NCI-H1436 (cell line): ENCODE data around the gene SLC1A7.

Source experiments
- DNase-seq: peaks from one replicate; lab custom pipeline; 2025; lab: John Stamatoyannopoulos, UW

The SLC1A7 gene

GRCh38 chr1:53075761-53076163, 66.7 kb downstream of the SLC1A7 start:
- DNase-seq, result no peak

GRCh38 chr1:53075206-53075605, 67.2 kb downstream of the SLC1A7 start:
- no peak for DNase-seq

- no peak for DNase-seq
Measured at GRCh38 chr1:53074313-53075154, 67.9 kb downstream of the SLC1A7 start.

- no peak for DNase-seq
Measured at GRCh38 chr1:53073868-53074311, 68.5 kb downstream of the SLC1A7 start.

- DNase-seq, result no peak
Measured at GRCh38 chr1:53073287-53073686, 69.2 kb downstream of the SLC1A7 start.

GRCh38 chr1:53071915-53072314, 70.5 kb downstream of the SLC1A7 start:
- DNase-seq, result no peak

GRCh38 chr1:53071167-53071865, 71.1 kb downstream of the SLC1A7 start:
- DNase-seq, result no peak

GRCh38 chr1:53070621-53071020, 71.8 kb downstream of the SLC1A7 start:
- DNase-seq, result no peak

- DNase-seq, result no peak
Measured at GRCh38 chr1:53069663-53070327, 72.6 kb downstream of the SLC1A7 start.

- no peak for DNase-seq
Measured at GRCh38 chr1:53069265-53069662, 73.2 kb downstream of the SLC1A7 start.

- DNase-seq, result no peak
Measured at GRCh38 chr1:53068314-53069099, 73.9 kb downstream of the SLC1A7 start.

- DNase-seq, result no peak
Measured at GRCh38 chr1:53067886-53068285, 74.6 kb downstream of the SLC1A7 start.

GRCh38 chr1:53066891-53067738, 75.3 kb downstream of the SLC1A7 start:
- DNase-seq, result no peak

- DNase-seq, result no peak
Measured at GRCh38 chr1:53066488-53066887, 76.0 kb downstream of the SLC1A7 start.

- no peak for DNase-seq
Measured at GRCh38 chr1:53065391-53065790, 77.0 kb downstream of the SLC1A7 start.

- DNase-seq, result no peak
Measured at GRCh38 chr1:53063744-53064515, 78.5 kb downstream of the SLC1A7 start.

GRCh38 chr1:53062708-53063591, 79.5 kb downstream of the SLC1A7 start:
- no peak for DNase-seq

GRCh38 chr1:53061859-53062707, 80.4 kb downstream of the SLC1A7 start, which contains the start of gene PODN:
TSS of gene PODN (plus strand) at chr1:53062213. CDS start at chr1:53069856, 7,643 bp downstream.
- no peak for DNase-seq
